ENCODE measurements around the gene KRT25. TPM values are rescaled to one million over a fixed set of nuclear protein-coding genes. Genes with fewer than 3 reads are reported as not detected.

Gene KRT25
- not detected in 2 replicates for total RNA-seq

GRCh38 chr17:40755231-40755630, at the start of gene KRT25:
Gene KRT25, minus strand, starts transcription at chr17:40755331. Its CDS starts 60 bp downstream, at chr17:40755271.

GRCh38 chr17:40799859-40800258, 44.7 kb upstream of the KRT25 start, which contains the start of gene KRT28:
Gene KRT28, minus strand, starts transcription at chr17:40799959. Its CDS starts 66 bp downstream, at chr17:40799893.

GRCh38 chr17:40782450-40782849, 27.3 kb upstream of the KRT25 start, which contains the start of gene KRT27:
Gene KRT27, minus strand, starts transcription at chr17:40782550. Its CDS starts 57 bp downstream, at chr17:40782493.

GRCh38 chr17:40772101-40772500, 17.0 kb upstream of the KRT25 start, which contains the start of gene KRT26:
Gene KRT26, minus strand, starts transcription at chr17:40772201. Its CDS starts 88 bp downstream, at chr17:40772113.

GRCh38 chr17:40703652-40704051, 51.5 kb downstream of the KRT25 start, which contains the start of gene KRT24:
Gene KRT24, minus strand, starts transcription at chr17:40703752. Its CDS starts 59 bp downstream, at chr17:40703693.

Other genes with a start within 250 kb of the KRT25 start
- gene CCR7, start 189.9 kb downstream of the KRT25 start, total RNA-seq = not detected in 2 replicates
- 68.8 and 74.8 TPM in 2 replicates for gene SMARCE1, start 107.5 kb downstream of the KRT25 start, total RNA-seq
- not detected in 2 replicates for gene KRT222, start 90.2 kb downstream of the KRT25 start, total RNA-seq
- not detected in 2 replicates for gene KRT24, start 51.6 kb downstream of the KRT25 start, total RNA-seq
- gene KRT26, start 16.9 kb upstream of the KRT25 start, total RNA-seq = not detected in 2 replicates
- gene KRT27, start 27.2 kb upstream of the KRT25 start, total RNA-seq = not detected in 2 replicates
- not detected in 2 replicates for gene KRT28, start 44.6 kb upstream of the KRT25 start, total RNA-seq
- gene KRT10, start 67.3 kb upstream of the KRT25 start, total RNA-seq = 18.7 and 22.6 TPM in 2 replicates
- gene KRT12, start 111.9 kb upstream of the KRT25 start, total RNA-seq = not detected in 2 replicates
- not detected in 2 replicates for gene KRT20, start 129.9 kb upstream of the KRT25 start, total RNA-seq
- gene KRT23, start 182.3 kb upstream of the KRT25 start, total RNA-seq = under 0.01 TPM in 1 of 2 replicates, not detected in the other
- gene KRT39, start 211.6 kb upstream of the KRT25 start, total RNA-seq = not detected in 2 replicates
- not detected in 2 replicates for gene KRT40, start 229.0 kb upstream of the KRT25 start, total RNA-seq
- gene KRTAP3-3, start 238.8 kb upstream of the KRT25 start, total RNA-seq = not detected in 2 replicates
- gene KRTAP3-2, start 244.6 kb upstream of the KRT25 start, total RNA-seq = not detected in 2 replicates